Liver (tissue), 9 donors: Measurements from ENCODE around the gene ZNF17. TPM values are rescaled to one million over a fixed set of nuclear protein-coding genes. Genes with fewer than 3 reads are reported as not detected.

Experiments
- DNase-seq: peaks from one replicate; pipeline ENCODE4 v3.0.0-alpha.2; 2017; ENCODE audit warnings: low spot score
- H3K27ac ChIP-seq, 2 donors: one replicate each; pipeline ENCODE4 v1.7.0; 2013; ENCODE audit warnings: inconsistent platforms in 2 of 2, low read length in 2 of 2, control low read depth in 1 of 2, low read depth in 1 of 2, mild to moderate bottlenecking in 1 of 2
- H3K27me3 ChIP-seq, 4 donors: one replicate each; pipeline versions ENCODE4 v1.6.1 to v1.7.0; 2013; ENCODE audit warnings: low read length in 3 of 4, inconsistent platforms in 1 of 4, mild to moderate bottlenecking in 1 of 4, moderate library complexity in 1 of 4; ENCODE audit not compliant: control insufficient read depth in 4 of 4, insufficient read depth in 4 of 4
- H3K36me3 ChIP-seq, 4 donors: one replicate each; pipeline versions ENCODE4 v1.6.1 to v1.7.0; 2013; ENCODE audit warnings: low read length in 3 of 4, mild to moderate bottlenecking in 3 of 4, low read depth in 1 of 4, moderate library complexity in 1 of 4; ENCODE audit not compliant: control insufficient read depth in 4 of 4, insufficient read depth in 3 of 4
- H3K4me1 ChIP-seq, 4 donors: one replicate each; pipeline versions ENCODE4 v1.6.1 to v1.7.0; 2013; ENCODE audit warnings: low read length in 3 of 4, mild to moderate bottlenecking in 3 of 4, moderate library complexity in 1 of 4; ENCODE audit not compliant: control insufficient read depth in 4 of 4, insufficient read depth in 4 of 4
- H3K4me3 ChIP-seq, 3 donors: one replicate each; pipeline versions ENCODE4 v1.6.1 to v1.7.0; 2013; ENCODE audit warnings: low read length in 3 of 3, control low read depth in 1 of 3, low read depth in 1 of 3, mild to moderate bottlenecking in 1 of 3
- H3K9ac ChIP-seq, 2 donors: one replicate each; pipeline ENCODE4 v1.7.0; 2013; ENCODE audit warnings: low read length in 2 of 2, mild to moderate bottlenecking in 2 of 2, moderate library complexity in 2 of 2, control low read depth in 1 of 2, low read depth in 1 of 2
- H3K9me3 ChIP-seq, 4 donors: one replicate each; pipeline versions ENCODE4 v1.6.1 to v1.7.0; 2013; ENCODE audit warnings: low read length in 3 of 4; ENCODE audit not compliant: control insufficient read depth in 4 of 4
- EGR1 ChIP-seq, 2 donors: IDR thresholded peaks; 2 replicates each; pipeline ENCODE4 v1.6.1; 2016 to 2018; ENCODE audit warnings: antibody characterized with exemption in 2 of 2, low read depth in 2 of 2
- FOXA1 ChIP-seq: IDR thresholded peaks from 2 replicates; pipeline ENCODE4 v1.6.1; 2016; ENCODE audit warnings: antibody characterized with exemption
- FOXA2 ChIP-seq: IDR thresholded peaks from 2 replicates; pipeline ENCODE4 v1.6.1; 2016; ENCODE audit warnings: antibody characterized with exemption
- GABPA ChIP-seq, 2 donors: IDR thresholded peaks in 1 of 2; conservative IDR thresholded peaks in 1 of 2; 2 replicates each; pipeline ENCODE4 v1.6.1; 2016; ENCODE audit warnings: antibody characterized with exemption in 2 of 2, mild to moderate bottlenecking in 1 of 2, moderate library complexity in 1 of 2
- HNF4A ChIP-seq, 2 donors: conservative IDR thresholded peaks; 2 replicates each; pipeline ENCODE4 v1.6.1; 2016; ENCODE audit warnings: antibody characterized with exemption in 2 of 2, mild to moderate bottlenecking in 2 of 2
- HNF4G ChIP-seq: IDR thresholded peaks from 2 replicates; pipeline ENCODE4 v1.6.1; 2016; ENCODE audit warnings: antibody characterized with exemption
- MAX ChIP-seq: IDR thresholded peaks from 2 replicates; pipeline ENCODE4 v1.6.1; 2016; ENCODE audit warnings: antibody characterized with exemption
- NR2F2 ChIP-seq: IDR thresholded peaks from 2 replicates; pipeline ENCODE4 v1.6.1; 2016; ENCODE audit warnings: antibody characterized with exemption
- RAD21 ChIP-seq, 2 donors: IDR thresholded peaks; 2 replicates each; pipeline ENCODE4 v1.6.1; 2016; ENCODE audit warnings: antibody characterized with exemption in 2 of 2, mild to moderate bottlenecking in 2 of 2
- RXRA ChIP-seq, 2 donors: IDR thresholded peaks; 2 replicates each; pipeline ENCODE4 v1.6.1; 2017 to 2018; ENCODE audit warnings: antibody characterized with exemption in 2 of 2, mild to moderate bottlenecking in 1 of 2
- SP1 ChIP-seq: IDR thresholded peaks from 2 replicates; pipeline ENCODE4 v1.6.1; 2018; ENCODE audit warnings: antibody characterized with exemption, mild to moderate bottlenecking
- YY1 ChIP-seq: IDR thresholded peaks from 2 replicates; pipeline ENCODE4 v1.6.1; 2016; ENCODE audit warnings: antibody characterized with exemption, mild to moderate bottlenecking
- WGBS: extraction: QIAGEN DNeasy Blood & Tissue Kit; methylation state at CpG from one replicate; pipeline ENCODE4 v1.1.7; 2013; 5-methylcytosine and 5-hydroxymethylcytosine counted together
- polyA plus RNA-seq, 2 donors: library from polyadenylated mRNA; stranded (reverse) in 1 of 2; unstranded in 1 of 2; fragments of 200-250 nt in 1 of 2; fragments of >200 nt in 1 of 2; fragmentation: Nextera tagmentation in 1 of 2; extraction: Ambion mirVana in 1 of 2; gene quantifications; one replicate each; pipeline versions ENCODE4 v1.2.1 to v1.2.3, GENCODE V29; 2013 to 2015
- total RNA-seq, 2 donors: library from RNA; depleted of rRNA; stranded (reverse); fragments of >200 nt; gene quantifications; one replicate each; pipeline ENCODE4 v1.2.3, GENCODE V29; 2014
- TF ChIP-seq, protein P1 (sequence below): IDR thresholded peaks from 2 replicates; pipeline ENCODE4 v1.6.1; 2016; ENCODE audit warnings: antibody characterized with exemption
- TF ChIP-seq, protein P2 (sequence below): IDR thresholded peaks from 2 replicates; pipeline ENCODE4 v1.6.1; 2016; ENCODE audit warnings: antibody characterized with exemption
- TF ChIP-seq, protein P3 (sequence below): IDR thresholded peaks from 2 replicates; pipeline ENCODE4 v1.6.1; 2016; ENCODE audit warnings: antibody characterized with exemption, mild to moderate bottlenecking
- TF ChIP-seq, protein P4 (sequence below): fragments of 150-350 bp; IDR thresholded peaks from 2 replicates; pipeline ENCODE4 v1.5.1; 2017; ENCODE audit warnings: improper control_type of control experiment, low read depth, low read length; ENCODE audit not compliant: missing input control
- donor health status: healthy.
- donor health status: healthy.
- donor health status: healthy.
- donor health status: healthy.
- donor health status: healthy.

ZNF17 gene
- total and polyA plus RNA-seq, 4 donors: 1.2 to 8.2 (median 4.5) TPM

GRCh38 chr19:57377498-57378146 lies 33.3 kb upstream of the ZNF17 start:
- TF ChIP-seq FOXA2: no peak
- TF ChIP-seq FOXA1: no peak
- no peak for TF ChIP-seq HNF4A (conservative IDR thresholded peaks at IDR 0.05)
- TF ChIP-seq, protein P1, sequence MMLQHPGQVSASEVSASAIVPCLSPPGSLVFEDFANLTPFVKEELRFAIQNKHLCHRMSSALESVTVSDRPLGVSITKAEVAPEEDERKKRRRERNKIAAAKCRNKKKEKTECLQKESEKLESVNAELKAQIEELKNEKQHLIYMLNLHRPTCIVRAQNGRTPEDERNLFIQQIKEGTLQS: no peak
- Histone ChIP-seq H3K27me3 (no peaks in the 10 kb centered on the region), H3K4me1 (no peaks in the 10 kb centered on the region), H3K27ac (no peak overlapping the region), H3K9ac (no peak overlapping the region), H3K9me3 (peaks cover 26 to 61% (median 44%) of the 10 kb centered on the region in 4 donors), H3K4me3 (peak overlapping the region in 2 of 3 donors; percentile 44 to 55), H3K36me3 (peaks cover 2 to 34% (median 28%) of the 10 kb centered on the region in 4 donors)
- WGBS: 96% methylated on average over 3 of the region's 3 CpGs
- DNase-seq: no peak

- Histone ChIP-seq H3K27me3 (no peaks in the 10 kb centered on the region), H3K9ac (no peak overlapping the region), H3K27ac (no peak overlapping the region), H3K36me3 (peaks cover 0 to 21% (median 17%) of the 10 kb centered on the region in 4 donors), H3K4me3 (peak overlapping the region in 1 of 3 donors; percentile 26), H3K4me1 (no peaks in the 10 kb centered on the region), H3K9me3 (peaks cover 21 to 51% (median 36%) of the 10 kb centered on the region in 4 donors)
- TF ChIP-seq GABPA (IDR thresholded peaks at IDR 0.05 in 1 of 2, conservative IDR thresholded peaks at IDR 0.05 in 1 of 2) (no peak), RAD21 (IDR thresholded peaks at IDR 0.05) (no peak), HNF4G (no peak), RXRA (IDR thresholded peaks at IDR 0.05) (no peak), YY1 (no peak), NR2F2 (no peak)
- TF ChIP-seq, protein P1: no peak
- TF ChIP-seq, protein P2, sequence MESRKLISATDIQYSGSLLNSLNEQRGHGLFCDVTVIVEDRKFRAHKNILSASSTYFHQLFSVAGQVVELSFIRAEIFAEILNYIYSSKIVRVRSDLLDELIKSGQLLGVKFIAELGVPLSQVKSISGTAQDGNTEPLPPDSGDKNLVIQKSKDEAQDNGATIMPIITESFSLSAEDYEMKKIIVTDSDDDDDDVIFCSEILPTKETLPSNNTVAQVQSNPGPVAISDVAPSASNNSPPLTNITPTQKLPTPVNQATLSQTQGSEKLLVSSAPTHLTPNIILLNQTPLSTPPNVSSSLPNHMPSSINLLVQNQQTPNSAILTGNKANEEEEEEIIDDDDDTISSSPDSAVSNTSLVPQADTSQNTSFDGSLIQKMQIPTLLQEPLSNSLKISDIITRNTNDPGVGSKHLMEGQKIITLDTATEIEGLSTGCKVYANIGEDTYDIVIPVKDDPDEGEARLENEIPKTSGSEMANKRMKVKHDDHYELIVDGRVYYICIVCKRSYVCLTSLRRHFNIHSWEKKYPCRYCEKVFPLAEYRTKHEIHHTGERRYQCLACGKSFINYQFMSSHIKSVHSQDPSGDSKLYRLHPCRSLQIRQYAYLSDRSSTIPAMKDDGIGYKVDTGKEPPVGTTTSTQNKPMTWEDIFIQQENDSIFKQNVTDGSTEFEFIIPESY: no peak
- no peak for DNase-seq
Measured at GRCh38 chr19:57380923-57381322, 30.0 kb upstream of the ZNF17 start.

GRCh38 chr19:57382806-57383488 lies 28.0 kb upstream of the ZNF17 start:
- Histone ChIP-seq H3K27ac (no peak overlapping the region), H3K27me3 (no peaks in the 10 kb centered on the region), H3K9me3 (peaks cover 11 to 41% (median 23%) of the 10 kb centered on the region in 4 donors), H3K36me3 (peaks cover 0 to 6% (median 4%) of the 10 kb centered on the region in 4 donors), H3K4me3 (peak overlapping the region in 1 of 3 donors; percentile 11), H3K9ac (no peak overlapping the region), H3K4me1 (no peaks in the 10 kb centered on the region)
- DNase-seq: no peak
- WGBS: 81% methylated on average over 7 of the region's 7 CpGs
- TF ChIP-seq SP1: no peak
- TF ChIP-seq, protein P3, sequence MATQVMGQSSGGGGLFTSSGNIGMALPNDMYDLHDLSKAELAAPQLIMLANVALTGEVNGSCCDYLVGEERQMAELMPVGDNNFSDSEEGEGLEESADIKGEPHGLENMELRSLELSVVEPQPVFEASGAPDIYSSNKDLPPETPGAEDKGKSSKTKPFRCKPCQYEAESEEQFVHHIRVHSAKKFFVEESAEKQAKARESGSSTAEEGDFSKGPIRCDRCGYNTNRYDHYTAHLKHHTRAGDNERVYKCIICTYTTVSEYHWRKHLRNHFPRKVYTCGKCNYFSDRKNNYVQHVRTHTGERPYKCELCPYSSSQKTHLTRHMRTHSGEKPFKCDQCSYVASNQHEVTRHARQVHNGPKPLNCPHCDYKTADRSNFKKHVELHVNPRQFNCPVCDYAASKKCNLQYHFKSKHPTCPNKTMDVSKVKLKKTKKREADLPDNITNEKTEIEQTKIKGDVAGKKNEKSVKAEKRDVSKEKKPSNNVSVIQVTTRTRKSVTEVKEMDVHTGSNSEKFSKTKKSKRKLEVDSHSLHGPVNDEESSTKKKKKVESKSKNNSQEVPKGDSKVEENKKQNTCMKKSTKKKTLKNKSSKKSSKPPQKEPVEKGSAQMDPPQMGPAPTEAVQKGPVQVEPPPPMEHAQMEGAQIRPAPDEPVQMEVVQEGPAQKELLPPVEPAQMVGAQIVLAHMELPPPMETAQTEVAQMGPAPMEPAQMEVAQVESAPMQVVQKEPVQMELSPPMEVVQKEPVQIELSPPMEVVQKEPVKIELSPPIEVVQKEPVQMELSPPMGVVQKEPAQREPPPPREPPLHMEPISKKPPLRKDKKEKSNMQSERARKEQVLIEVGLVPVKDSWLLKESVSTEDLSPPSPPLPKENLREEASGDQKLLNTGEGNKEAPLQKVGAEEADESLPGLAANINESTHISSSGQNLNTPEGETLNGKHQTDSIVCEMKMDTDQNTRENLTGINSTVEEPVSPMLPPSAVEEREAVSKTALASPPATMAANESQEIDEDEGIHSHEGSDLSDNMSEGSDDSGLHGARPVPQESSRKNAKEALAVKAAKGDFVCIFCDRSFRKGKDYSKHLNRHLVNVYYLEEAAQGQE: no peak
- no peak for TF ChIP-seq FOXA1
- TF ChIP-seq MAX: no peak
- TF ChIP-seq YY1: no peak
- no peak for TF ChIP-seq GABPA (IDR thresholded peaks at IDR 0.05 in 1 of 2, conservative IDR thresholded peaks at IDR 0.05 in 1 of 2)
- TF ChIP-seq, protein P4, sequence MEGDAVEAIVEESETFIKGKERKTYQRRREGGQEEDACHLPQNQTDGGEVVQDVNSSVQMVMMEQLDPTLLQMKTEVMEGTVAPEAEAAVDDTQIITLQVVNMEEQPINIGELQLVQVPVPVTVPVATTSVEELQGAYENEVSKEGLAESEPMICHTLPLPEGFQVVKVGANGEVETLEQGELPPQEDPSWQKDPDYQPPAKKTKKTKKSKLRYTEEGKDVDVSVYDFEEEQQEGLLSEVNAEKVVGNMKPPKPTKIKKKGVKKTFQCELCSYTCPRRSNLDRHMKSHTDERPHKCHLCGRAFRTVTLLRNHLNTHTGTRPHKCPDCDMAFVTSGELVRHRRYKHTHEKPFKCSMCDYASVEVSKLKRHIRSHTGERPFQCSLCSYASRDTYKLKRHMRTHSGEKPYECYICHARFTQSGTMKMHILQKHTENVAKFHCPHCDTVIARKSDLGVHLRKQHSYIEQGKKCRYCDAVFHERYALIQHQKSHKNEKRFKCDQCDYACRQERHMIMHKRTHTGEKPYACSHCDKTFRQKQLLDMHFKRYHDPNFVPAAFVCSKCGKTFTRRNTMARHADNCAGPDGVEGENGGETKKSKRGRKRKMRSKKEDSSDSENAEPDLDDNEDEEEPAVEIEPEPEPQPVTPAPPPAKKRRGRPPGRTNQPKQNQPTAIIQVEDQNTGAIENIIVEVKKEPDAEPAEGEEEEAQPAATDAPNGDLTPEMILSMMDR: no peak
- TF ChIP-seq RAD21 (IDR thresholded peaks at IDR 0.05): no peak
- TF ChIP-seq EGR1 (IDR thresholded peaks at IDR 0.05; ENCODE audit: low read depth in 2 of 2): no peak
